ENCODE data around the gene MSI2. TPM values are rescaled to one million over a fixed set of nuclear protein-coding genes. Genes with fewer than 3 reads are reported as not detected.

MSI2 gene
- total and polyA plus RNA-seq, 9 of the 15 experiments (the other 6 are each of a cell fraction or from before 2014, with no cell fraction given), result 4.6 to 61.8 (median 42.4) TPM

GRCh38 chr17:57215317-57215716 is 41.0 kb upstream of the MSI2 start (continued):
- no peak for TF ChIP-seq ZKSCAN1 (IDR thresholded peaks at IDR 0.05; ENCODE audit: low read depth, low read length)
- TF ChIP-seq CREB5 (CRISPR knock-in tag; IDR thresholded peaks at IDR 0.05), result no peak
- TF ChIP-seq SMARCA4 (IDR thresholded peaks at IDR 0.05), result peak; percentile 67; the same call in 1 of the 2 replicates
- TF ChIP-seq IRF2 (CRISPR knock-in tag; IDR thresholded peaks at IDR 0.05), result no peak
- TF ChIP-seq, protein P1, sequence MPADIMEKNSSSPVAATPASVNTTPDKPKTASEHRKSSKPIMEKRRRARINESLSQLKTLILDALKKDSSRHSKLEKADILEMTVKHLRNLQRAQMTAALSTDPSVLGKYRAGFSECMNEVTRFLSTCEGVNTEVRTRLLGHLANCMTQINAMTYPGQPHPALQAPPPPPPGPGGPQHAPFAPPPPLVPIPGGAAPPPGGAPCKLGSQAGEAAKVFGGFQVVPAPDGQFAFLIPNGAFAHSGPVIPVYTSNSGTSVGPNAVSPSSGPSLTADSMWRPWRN (IDR thresholded peaks at IDR 0.05; ENCODE audit: low read depth), result no peak
- no peak for TF ChIP-seq HDAC6 (IDR thresholded peaks at IDR 0.05; ENCODE audit: low read depth, low read length)
- TF ChIP-seq ATF7 (IDR thresholded peaks at IDR 0.05), result peak; percentile 23; the same call in 1 of the 2 replicates
- TF ChIP-seq, protein P2, sequence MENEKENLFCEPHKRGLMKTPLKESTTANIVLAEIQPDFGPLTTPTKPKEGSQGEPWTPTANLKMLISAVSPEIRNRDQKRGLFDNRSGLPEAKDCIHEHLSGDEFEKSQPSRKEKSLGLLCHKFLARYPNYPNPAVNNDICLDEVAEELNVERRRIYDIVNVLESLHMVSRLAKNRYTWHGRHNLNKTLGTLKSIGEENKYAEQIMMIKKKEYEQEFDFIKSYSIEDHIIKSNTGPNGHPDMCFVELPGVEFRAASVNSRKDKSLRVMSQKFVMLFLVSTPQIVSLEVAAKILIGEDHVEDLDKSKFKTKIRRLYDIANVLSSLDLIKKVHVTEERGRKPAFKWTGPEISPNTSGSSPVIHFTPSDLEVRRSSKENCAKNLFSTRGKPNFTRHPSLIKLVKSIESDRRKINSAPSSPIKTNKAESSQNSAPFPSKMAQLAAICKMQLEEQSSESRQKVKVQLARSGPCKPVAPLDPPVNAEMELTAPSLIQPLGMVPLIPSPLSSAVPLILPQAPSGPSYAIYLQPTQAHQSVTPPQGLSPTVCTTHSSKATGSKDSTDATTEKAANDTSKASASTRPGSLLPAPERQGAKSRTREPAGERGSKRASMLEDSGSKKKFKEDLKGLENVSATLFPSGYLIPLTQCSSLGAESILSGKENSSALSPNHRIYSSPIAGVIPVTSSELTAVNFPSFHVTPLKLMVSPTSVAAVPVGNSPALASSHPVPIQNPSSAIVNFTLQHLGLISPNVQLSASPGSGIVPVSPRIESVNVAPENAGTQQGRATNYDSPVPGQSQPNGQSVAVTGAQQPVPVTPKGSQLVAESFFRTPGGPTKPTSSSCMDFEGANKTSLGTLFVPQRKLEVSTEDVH (IDR thresholded peaks at IDR 0.05; ENCODE audit: low read depth, partially characterized antibody), result no peak
- TF ChIP-seq, protein P3, sequence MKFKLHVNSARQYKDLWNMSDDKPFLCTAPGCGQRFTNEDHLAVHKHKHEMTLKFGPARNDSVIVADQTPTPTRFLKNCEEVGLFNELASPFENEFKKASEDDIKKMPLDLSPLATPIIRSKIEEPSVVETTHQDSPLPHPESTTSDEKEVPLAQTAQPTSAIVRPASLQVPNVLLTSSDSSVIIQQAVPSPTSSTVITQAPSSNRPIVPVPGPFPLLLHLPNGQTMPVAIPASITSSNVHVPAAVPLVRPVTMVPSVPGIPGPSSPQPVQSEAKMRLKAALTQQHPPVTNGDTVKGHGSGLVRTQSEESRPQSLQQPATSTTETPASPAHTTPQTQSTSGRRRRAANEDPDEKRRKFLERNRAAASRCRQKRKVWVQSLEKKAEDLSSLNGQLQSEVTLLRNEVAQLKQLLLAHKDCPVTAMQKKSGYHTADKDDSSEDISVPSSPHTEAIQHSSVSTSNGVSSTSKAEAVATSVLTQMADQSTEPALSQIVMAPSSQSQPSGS (CRISPR knock-in tag; IDR thresholded peaks at IDR 0.05), result no peak
- no peak for TF ChIP-seq RNF219 (CRISPR knock-in tag; IDR thresholded peaks at IDR 0.05)
- no peak for TF ChIP-seq CEBPZ (IDR thresholded peaks at IDR 0.05; ENCODE audit: borderline replicate concordance, low read depth, low read length)
- no peak for TF ChIP-seq ZNF696 (CRISPR knock-in tag; conservative IDR thresholded peaks at IDR 0.05)
- TF ChIP-seq ZNF766 (CRISPR knock-in tag; conservative IDR thresholded peaks at IDR 0.05), result no peak
- TF ChIP-seq C11orf30 (IDR thresholded peaks at IDR 0.05; ENCODE audit: low read depth), result peak; percentile 21; the same call in 1 of the 2 replicates
- TF ChIP-seq SIN3A (IDR thresholded peaks at IDR 0.05; ENCODE audit: borderline replicate concordance in 2 of 2, control insufficient read depth in 1 of 2, low read depth in 2 of 2, low read length in 2 of 2), result no peak

Data from K562 (cell line).